GM12878 (cell line): ENCODE measurements around the gene PRDM16.

Experiments
- CTCF ChIP-seq, 3 experiments: IDR thresholded peaks in 2 of 3; conservative IDR thresholded peaks in 1 of 3; 2 replicates each; pipeline ENCODE4 v1.5.1; 2011; ENCODE audit warnings: low read depth in 3 of 3, low read length in 3 of 3, mild to moderate bottlenecking in 3 of 3, control low read depth in 2 of 3, moderate library complexity in 2 of 3, inconsistent platforms in 1 of 3, mixed read lengths in 1 of 3; ENCODE audit not compliant: control insufficient read depth in 2 of 3, insufficient read depth in 1 of 3; ENCODE audit errors: extremely low read depth in 1 of 3
- E2F4 ChIP-seq: IDR thresholded peaks from 2 replicates; pipeline ENCODE4 v1.6.1; 2012; ENCODE audit warnings: low read depth, low read length, improper control_type of control experiment
- FOS ChIP-seq: IDR thresholded peaks from 3 replicates; pipeline ENCODE4 v1.6.1; 2011; ENCODE audit warnings: borderline replicate concordance; ENCODE audit not compliant: insufficient read length; ENCODE audit errors: extremely low read depth
- LARP7 ChIP-seq: fragments of 450-650 bp; IDR thresholded peaks from 2 replicates; pipeline ENCODE4 v1.6.1; 2017; ENCODE audit warnings: mild to moderate bottlenecking
- NFYA ChIP-seq: IDR thresholded peaks from 2 replicates; pipeline ENCODE4 v1.6.1; 2011; ENCODE audit warnings: low read depth, mild to moderate bottlenecking, low read length, improper control_type of control experiment, borderline replicate concordance
- RFX5 ChIP-seq: IDR thresholded peaks from 2 replicates; pipeline ENCODE4 v1.6.1; 2011; ENCODE audit warnings: low read depth, low read length, improper control_type of control experiment
- SIN3A ChIP-seq: IDR thresholded peaks from 2 replicates; pipeline ENCODE4 v1.6.1; 2012; ENCODE audit warnings: low read depth, low read length, improper control_type of control experiment
- USF1 ChIP-seq: IDR thresholded peaks from 2 replicates; pipeline ENCODE4 v1.6.1; 2011; ENCODE audit warnings: borderline replicate concordance, low read depth, mild to moderate bottlenecking, moderate library complexity, mixed read lengths, low read length; ENCODE audit not compliant: insufficient read depth; ENCODE audit errors: extremely low read length
- USF2 ChIP-seq: IDR thresholded peaks from 2 replicates; pipeline ENCODE4 v1.6.1; 2011; ENCODE audit warnings: low read depth, low read length, improper control_type of control experiment, borderline replicate concordance
- YY1 ChIP-seq: IDR thresholded peaks from 2 replicates; pipeline ENCODE4 v1.6.1; 2011; ENCODE audit warnings: low read depth, mild to moderate bottlenecking, low read length

- TF ChIP-seq USF2, result no peak
- TF ChIP-seq FOS, result no peak
- no peak for TF ChIP-seq LARP7
- TF ChIP-seq E2F4, result no peak
- no peak for TF ChIP-seq SIN3A
- TF ChIP-seq USF1, result no peak
- no peak for TF ChIP-seq RFX5
- no peak for TF ChIP-seq YY1
- no peak for TF ChIP-seq CTCF (IDR thresholded peaks at IDR 0.05 in 2 of 3, conservative IDR thresholded peaks at IDR 0.05 in 1 of 3; ENCODE audit: control insufficient read depth in 2 of 3, extremely low read depth in 1 of 3, insufficient read depth in 1 of 3, low read depth in 3 of 3, low read length in 3 of 3)
- no peak for TF ChIP-seq NFYA
Measured at GRCh38 chr1:3194760-3195479, 125.9 kb downstream of the PRDM16 start.
